HG02623 (cell line): ENCODE data around the gene MYO10.
"Not testable (repeated sequence)": the region's sequence is repeated elsewhere in the genome, so short reads cannot be mapped to it uniquely, and the experiment has no call there.

Experiments
- ATAC-seq: cut with Tn5 transposase; IDR thresholded peaks from one replicate; pipeline ENCODE4 v1.9.1; 2021; ENCODE audit warnings: moderate library complexity; ENCODE audit not compliant: unreplicated experiment

Gene MYO10

DNA sequence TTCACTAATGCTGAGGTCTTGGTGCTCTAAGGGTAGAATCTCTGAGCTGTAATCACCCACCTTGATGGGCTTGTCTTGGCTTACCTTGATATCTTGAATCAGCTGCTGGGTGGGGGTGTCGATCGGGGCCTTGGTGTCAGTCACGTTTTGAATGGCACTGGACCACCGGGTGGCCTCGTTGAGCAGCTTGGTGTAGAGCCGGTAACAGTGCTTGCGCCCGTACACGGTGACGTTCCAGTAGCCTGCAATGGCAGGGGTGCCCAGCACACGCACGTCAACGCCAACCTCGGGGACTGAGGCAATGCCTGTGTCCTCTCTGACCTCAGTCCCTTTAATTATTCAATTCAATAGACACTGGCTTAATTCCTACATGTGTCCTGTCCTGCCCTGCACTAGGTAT, 256.2 kb downstream of the MYO10 start:
- ATAC-seq = no peak

GRCh38 chr5:16679190-16679589, 256.9 kb downstream of the MYO10 start:
- ATAC-seq = no peak

DNA sequence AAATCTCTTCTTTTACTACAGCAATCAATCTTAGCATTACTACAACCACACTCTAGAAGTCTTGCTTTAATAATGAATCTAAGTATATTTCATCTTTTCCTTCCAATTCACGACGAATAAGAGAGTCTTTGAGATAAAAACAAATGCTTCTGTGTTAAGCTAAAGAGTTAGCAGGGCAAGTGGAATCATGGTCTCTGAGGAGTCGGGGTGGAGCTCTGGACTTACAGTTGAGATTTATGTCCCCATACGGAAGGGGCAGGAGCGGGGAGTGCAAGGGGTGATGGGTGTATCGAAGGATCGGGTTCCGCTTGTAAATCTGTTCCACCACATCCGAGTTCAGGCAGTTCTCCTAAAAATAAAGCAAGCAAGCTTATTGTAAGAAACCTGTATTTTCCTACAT, 260.3 kb downstream of the MYO10 start:
- no peak for ATAC-seq

DNA sequence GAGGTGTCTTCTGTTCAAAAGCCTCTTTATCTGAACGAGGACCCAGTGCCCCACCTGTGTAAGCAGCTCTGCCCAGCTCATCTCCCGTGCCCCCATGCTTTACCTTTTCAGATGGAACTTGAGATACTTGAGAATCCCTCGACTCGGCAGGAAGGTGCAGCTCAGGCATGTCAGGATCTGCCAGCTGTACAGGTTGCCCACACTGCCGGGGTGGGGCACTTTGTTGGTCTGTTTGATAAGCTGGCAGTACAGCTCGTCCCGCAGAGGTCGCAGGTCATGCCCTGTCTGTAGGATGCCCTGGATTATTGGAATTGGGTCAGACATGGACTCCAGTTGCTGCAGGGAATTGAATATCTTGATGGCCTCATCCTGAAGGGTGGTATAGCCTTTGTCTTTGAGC, 261.3 kb downstream of the MYO10 start:
- no peak for ATAC-seq

DNA sequence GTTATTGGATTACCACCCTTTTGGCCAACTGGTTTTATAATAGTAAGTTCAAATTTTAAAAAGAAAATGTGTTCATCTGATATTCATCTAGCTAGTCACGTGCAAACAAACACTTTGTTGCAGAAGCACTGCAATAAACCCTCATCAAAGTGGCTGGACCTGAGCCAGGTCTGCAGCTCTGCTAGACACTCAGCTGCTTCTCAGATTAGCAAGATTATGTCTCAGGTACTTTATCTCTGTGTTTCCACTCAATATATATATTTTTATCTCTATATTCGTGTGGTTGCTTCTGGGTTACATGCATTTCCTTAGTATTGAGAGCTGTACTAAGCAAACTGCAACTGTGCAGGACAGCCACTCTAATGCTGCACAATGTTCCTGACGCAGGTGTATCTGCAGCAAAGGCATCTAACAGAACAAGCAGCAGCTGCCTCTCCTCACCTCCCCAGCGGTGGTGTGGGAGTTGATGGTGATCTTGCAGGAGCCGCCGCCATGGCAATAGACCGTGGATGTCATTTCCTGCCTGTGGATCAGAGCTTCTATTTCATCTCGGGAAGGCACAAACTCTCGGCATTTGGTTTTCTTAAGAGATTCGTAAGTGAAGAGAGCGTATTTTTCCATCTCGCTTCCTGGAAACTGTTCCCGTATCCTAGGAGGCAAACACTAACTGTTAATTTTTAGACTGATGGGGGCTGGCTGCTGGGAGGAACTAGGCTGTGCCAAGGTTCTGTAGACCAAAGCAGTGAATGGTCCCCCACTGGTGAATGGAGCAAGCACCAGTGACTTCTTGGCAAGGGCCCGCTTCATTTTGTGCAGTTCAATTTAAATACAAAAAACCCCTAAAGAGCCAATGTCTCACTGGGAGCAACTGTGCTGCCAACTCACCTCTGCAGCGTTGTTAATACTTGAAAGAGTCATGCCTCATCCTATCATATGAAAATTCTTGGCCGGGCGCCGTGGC, 262.6 kb downstream of the MYO10 start:
- ATAC-seq = no peak

DNA sequence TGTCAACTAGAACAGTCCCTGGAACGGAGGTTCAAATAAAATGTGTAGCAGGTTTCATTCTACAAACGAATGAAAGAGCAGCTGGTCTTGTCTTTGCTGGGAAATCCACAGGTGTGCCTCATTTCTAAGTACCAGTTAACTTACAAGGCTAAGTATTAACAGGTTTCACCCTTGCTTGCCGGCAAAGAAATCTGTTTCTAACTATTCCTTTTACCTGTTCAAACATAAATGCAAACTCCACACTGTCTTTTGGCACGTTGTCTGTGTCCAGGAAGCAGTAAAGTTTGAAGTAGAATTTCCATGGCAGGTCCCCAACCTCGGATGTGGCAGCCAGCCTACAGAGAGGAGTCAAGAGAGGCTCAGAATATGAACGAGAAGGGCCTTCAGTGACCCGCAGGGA, 264.9 kb downstream of the MYO10 start:
- no peak for ATAC-seq

DNA sequence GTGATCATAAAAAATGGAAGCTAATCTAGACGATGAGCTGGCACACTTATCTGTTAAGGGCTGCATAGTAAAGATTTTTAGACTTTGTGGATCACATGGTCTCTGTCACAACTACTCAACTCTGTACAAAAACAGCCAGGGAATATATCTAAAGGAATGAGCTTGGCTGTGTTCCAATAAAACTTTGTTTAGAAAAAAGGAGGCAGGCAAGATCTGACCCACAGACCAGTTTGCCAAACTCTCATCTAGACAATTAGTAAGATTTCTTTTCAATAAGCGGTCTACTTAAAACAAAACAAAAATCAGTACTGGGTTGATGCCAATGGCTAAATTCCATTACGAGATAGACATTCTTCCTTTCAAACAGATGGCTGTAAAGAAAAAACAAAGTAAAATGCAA, 266.3 kb downstream of the MYO10 start:
- ATAC-seq = no peak

DNA sequence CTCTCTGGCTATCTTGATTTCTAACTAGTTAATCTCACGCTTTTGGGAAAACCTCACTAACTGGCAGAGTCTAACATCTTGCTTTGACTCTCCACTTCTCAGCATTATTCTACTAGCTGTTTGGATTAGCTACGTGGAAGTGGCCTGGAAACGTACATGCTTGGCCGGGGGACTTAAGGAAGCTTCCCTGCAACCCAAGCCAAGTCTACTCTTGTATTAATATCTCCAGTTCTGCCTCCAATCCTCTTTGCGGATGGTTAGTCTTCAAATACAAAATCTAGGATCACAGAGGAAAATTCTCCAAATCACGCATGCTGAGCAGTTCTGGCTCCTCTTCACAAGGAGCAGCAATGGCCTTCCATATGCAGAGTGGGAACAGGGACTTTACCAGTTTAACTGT, 267.5 kb downstream of the MYO10 start:
- ATAC-seq = no peak

GRCh38 chr5:16668194-16668593, 267.9 kb downstream of the MYO10 start:
- no peak for ATAC-seq

DNA sequence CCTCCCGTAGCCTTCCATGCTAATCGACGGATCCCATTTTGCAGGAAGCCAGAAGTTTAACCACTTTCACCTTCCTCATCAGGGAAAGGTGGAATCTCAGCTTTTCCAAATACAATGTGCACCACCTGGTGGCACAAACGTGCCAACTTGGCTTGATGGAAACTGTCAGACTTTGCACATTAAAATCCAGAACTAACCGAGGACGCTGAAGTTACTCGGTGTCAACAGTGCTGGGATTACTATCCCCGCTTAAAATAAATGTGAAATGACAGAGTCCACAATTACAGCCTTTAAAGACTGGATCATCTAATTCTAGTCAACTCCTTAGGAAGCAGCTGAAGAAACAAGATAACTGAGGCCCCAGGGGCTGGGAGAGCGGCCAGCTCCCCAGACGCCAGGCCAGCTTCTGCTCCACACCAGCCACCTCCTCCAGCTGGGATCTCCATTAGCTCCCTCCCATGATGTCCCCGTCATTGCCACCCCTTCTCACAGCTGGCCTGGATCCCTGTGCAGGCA, 269.1 kb downstream of the MYO10 start:
- ATAC-seq = no peak

DNA sequence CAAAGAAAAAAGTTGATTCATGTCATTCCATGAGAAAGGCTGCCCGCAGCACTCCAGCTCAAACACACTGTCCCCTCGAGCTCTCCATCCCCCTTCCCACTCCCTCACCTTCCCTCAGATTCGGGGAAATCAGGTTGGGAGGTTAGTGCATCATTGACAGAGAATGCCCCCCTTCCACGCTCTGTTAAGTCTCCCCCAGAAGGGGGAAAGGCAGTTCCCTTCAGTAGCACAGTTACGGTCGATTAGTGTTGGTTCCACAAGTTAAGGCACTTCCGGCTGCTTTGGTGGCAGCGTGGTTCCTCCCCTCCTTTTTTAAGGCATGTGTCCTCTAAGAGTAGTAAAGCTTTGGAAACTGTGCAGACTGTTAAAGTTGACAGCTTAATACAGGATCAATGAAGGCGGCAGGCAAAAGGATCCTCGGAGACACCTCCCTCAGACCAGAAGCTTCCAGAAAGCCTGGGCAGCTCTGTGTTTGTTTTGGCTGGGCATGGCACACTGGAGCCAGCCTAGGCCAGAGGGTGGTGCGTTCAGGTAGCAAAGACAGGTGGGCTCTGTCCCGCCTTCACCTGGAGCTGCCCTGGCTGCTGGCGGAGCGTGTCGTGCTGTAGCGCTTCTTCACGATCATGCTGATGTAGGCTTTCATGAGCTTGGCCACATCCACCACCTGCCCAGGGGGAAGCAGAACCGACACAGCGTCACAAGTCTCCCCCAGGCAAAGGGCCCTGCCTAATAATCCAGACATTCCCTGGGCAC, 269.8 kb downstream of the MYO10 start:
- ATAC-seq = no peak

DNA sequence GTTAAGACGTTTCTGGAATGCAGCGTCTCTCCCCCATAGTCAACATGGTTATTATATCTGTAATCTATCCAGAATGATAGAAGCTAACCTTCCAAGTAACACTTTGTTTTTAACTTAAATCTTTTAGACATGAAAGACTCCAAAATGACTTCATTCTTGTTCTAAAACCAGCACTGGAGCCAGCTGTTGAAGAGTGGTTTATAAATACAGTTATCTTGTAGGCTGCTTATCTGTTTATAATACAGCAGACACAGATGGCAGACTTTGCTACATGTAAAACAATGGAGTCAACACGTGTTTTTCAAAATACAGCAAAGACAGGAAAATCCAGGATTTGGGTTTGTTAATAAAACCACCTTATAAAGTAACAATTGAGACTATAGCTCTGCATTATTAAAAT, 270.5 kb downstream of the MYO10 start:
- ATAC-seq = no peak

GRCh38 chr5:16664368-16664767, 271.7 kb downstream of the MYO10 start:
- no peak for ATAC-seq

DNA sequence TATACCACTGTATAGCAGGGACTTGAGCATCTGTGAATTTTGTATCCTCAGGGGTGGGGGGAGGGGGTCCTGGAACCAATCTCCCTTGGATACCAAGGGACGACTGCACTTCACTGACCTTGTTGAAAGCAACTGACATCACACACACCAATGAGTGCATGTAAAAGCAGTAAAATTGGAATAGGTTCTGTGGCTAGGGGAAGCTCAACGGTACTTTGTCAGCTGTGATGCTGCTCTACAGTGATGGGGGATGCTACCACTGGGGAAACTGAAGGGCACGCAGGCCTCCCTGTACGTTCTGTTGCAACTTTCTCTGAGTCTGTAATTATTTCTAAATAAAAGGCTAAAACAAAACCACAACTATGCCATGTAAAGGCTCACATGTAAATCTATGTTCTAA, 272.2 kb downstream of the MYO10 start:
- no peak for ATAC-seq

DNA sequence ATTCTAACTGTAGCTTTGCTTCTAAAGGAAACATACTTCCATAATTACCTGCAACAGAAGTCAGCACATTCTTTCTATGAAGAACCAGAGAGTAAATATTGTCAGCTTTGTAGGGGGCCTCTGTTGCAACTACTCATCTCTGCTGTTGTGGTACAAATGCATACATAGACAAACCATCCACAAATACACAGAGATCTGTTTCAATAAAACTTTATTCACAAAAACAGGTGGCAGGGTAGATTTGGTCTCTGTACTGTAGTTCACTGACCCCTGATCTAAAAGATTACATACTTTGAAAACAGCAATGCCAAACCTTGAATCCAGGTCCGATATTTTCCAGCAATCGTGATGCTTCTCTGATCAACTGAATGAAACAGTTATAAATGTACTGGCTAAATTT, 274.4 kb downstream of the MYO10 start:
- ATAC-seq = no peak

DNA sequence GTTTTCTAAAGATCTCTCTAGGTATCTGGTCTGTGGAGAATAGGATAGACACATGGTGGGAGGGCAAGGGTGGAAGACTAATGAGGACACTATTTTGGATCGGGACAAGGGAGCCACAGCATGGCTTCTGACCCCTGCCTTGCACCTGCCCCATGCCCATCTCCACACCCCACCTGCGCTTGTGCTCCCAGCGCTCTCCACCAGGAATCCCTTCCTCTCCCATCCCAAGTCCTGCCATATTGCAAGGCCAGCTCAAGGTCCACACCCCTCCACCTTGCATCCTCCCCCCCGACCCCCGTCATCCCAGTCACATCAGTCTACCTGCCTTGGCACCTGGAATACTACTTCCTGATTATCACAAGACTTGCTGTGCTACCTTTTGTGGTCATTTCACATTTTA, 275.1 kb downstream of the MYO10 start:
- ATAC-seq = no peak

DNA sequence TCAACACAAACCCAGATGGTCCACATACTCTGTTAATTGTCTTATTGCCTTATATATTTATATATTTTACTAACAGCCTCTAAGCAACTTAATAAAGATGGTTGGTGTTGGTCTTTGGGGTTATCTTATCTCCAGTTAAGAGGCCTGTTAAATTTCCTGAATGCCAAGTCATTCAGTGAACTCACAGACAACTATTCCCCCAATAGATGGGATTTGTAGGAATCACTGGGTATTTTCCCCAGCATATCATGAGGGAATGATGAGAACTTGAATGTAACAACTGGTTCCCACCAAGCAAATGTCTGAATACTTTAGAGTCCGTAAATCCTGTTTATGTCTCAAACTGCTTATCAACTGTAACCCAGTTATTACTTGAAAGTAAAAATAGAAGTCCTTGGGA, 276.6 kb downstream of the MYO10 start:
- no peak for ATAC-seq

- ATAC-seq = no peak
These were observed 279.4 kb downstream of the MYO10 start for GRCh38 chr5:16656561-16657191.

- ATAC-seq = no peak
These were observed 281.3 kb downstream of the MYO10 start for GRCh38 chr5:16654647-16655334.

- ATAC-seq = not testable (repeated sequence)
These were observed 287.3 kb downstream of the MYO10 start for GRCh38 chr5:16648739-16649138.
